IMR-90 (cell line): Measurements from ENCODE around the gene BMPER. TPM values are rescaled to one million over a fixed set of nuclear protein-coding genes. Genes with fewer than 3 reads are reported as not detected.

Experiments
- ATAC-seq: fragments of 200-7000 bp; cut with Tn5 transposase; 2 replicates; pipeline ENCODE4 v1.9.1; 2020; ENCODE audit warnings: low read depth, mild to moderate bottlenecking, moderate library complexity
- BruUV-seq: library from RNA; stranded (reverse); fragments of 400-500 nt; replicated peaks from 2 replicates; lab custom pipeline; 2021; lab: Mats Ljungman, UMichigan
- CTCF ChIA-PET: fragments of 300-600 bp; formaldehyde crosslinking; extraction: SDS; loops from one replicate; lab custom pipeline; 2021; ENCODE audit warnings: antibody characterized with exemption; lab: Yijun Ruan, JAX
- POLR2A ChIA-PET: fragments of 300-600 bp; sonication (Branson Sonifier 250); formaldehyde crosslinking; loops from one replicate; lab custom pipeline; 2022; ENCODE audit warnings: antibody characterized with exemption; ENCODE audit not compliant: unreplicated experiment; lab: Charles Lee
- DNase-seq: peaks from one replicate; pipeline ENCODE4 v3.0.0; 2013
- H2AFZ ChIP-seq: replicated peaks from 2 replicates; pipeline ENCODE3; 2013; ENCODE audit warnings: low read length, mild to moderate bottlenecking; ENCODE audit not compliant: poor library complexity
- H2AK5ac ChIP-seq: 2 replicates; pipeline ENCODE4 v1.6.1; 2013; ENCODE audit warnings: low read depth, low read length, inconsistent platforms
- H2AK9ac ChIP-seq: replicated peaks from 2 replicates; pipeline ENCODE3; 2013; ENCODE audit warnings: mild to moderate bottlenecking, low read depth, low read length, moderate library complexity; ENCODE audit not compliant: poor library complexity
- H2BK120ac ChIP-seq: 2 replicates; pipeline ENCODE4 v1.6.1; 2013; ENCODE audit warnings: low read depth, low read length, inconsistent platforms
- H2BK15ac ChIP-seq: 3 replicates; pipeline ENCODE4 v1.6.1; 2013; ENCODE audit warnings: low read depth, low read length, inconsistent platforms
- H2BK20ac ChIP-seq: 2 replicates; pipeline ENCODE4 v1.6.1; 2013; ENCODE audit warnings: low read depth, mild to moderate bottlenecking, inconsistent platforms, low read length, moderate library complexity
- H2BK5ac ChIP-seq: 2 replicates; pipeline ENCODE4 v1.6.1; 2013; ENCODE audit warnings: mild to moderate bottlenecking, low read depth, low read length, inconsistent platforms; ENCODE audit not compliant: poor library complexity, severe bottlenecking
- H3K14ac ChIP-seq: replicated peaks from 2 replicates; pipeline ENCODE4 v1.6.1; 2013; ENCODE audit warnings: low read depth, low read length, inconsistent platforms
- H3K18ac ChIP-seq: 2 replicates; pipeline ENCODE4 v1.6.1; 2013; ENCODE audit warnings: low read depth, low read length, control low read depth
- H3K23ac ChIP-seq: 2 replicates; pipeline ENCODE4 v1.6.1; 2013; ENCODE audit warnings: low read depth, low read length, inconsistent platforms
- H3K27ac ChIP-seq: 2 replicates; pipeline ENCODE4 v1.5.1; 2013; ENCODE audit warnings: mild to moderate bottlenecking, control low read depth, low read length; ENCODE audit not compliant: insufficient read depth
- H3K27me3 ChIP-seq: 2 replicates; pipeline ENCODE4 v1.6.1; 2013; ENCODE audit warnings: low read length; ENCODE audit not compliant: control insufficient read depth, insufficient read depth
- H3K36me3 ChIP-seq: 2 replicates; pipeline ENCODE4 v1.6.1; 2013; ENCODE audit warnings: low read length, mixed read lengths; ENCODE audit not compliant: control insufficient read depth, insufficient read depth
- H3K4ac ChIP-seq: 2 replicates; pipeline ENCODE4 v1.6.1; 2013; ENCODE audit warnings: low read depth, low read length, inconsistent platforms
- H3K4me1 ChIP-seq: 2 replicates; pipeline ENCODE4 v1.6.1; 2013; ENCODE audit warnings: low read length, mixed read lengths; ENCODE audit not compliant: control insufficient read depth, insufficient read depth
- H3K4me2 ChIP-seq: 2 replicates; pipeline ENCODE4 v1.6.1; 2013; ENCODE audit warnings: low read depth, mild to moderate bottlenecking, control low read depth, low read length, moderate library complexity
- H3K4me3 ChIP-seq: 2 replicates; pipeline ENCODE4 v1.5.1; 2013; ENCODE audit warnings: low read depth, mild to moderate bottlenecking, control low read depth, low read length, moderate library complexity; ENCODE audit not compliant: insufficient read depth
- H3K56ac ChIP-seq: 2 replicates; pipeline ENCODE4 v1.6.1; 2013; ENCODE audit warnings: low read length, inconsistent platforms; ENCODE audit not compliant: insufficient read depth; ENCODE audit errors: extremely low read depth
- H3K79me1 ChIP-seq, 2 experiments: 2 replicates each; pipeline ENCODE4 v1.6.1; 2013; ENCODE audit warnings: low read length in 2 of 2, inconsistent platforms in 1 of 2, low read depth in 1 of 2
- H3K9ac ChIP-seq: 2 replicates; pipeline ENCODE4 v1.6.1; 2013; ENCODE audit warnings: low read depth, low read length, control low read depth
- H3K9me1 ChIP-seq: 2 replicates; pipeline ENCODE4 v1.6.1; 2013; ENCODE audit warnings: low read length, inconsistent platforms; ENCODE audit not compliant: insufficient read depth
- H3K9me3 ChIP-seq: 2 replicates; pipeline ENCODE4 v1.6.1; 2013; ENCODE audit warnings: low read length; ENCODE audit not compliant: control insufficient read depth, insufficient read depth
- H4K20me1 ChIP-seq: 2 replicates; pipeline ENCODE4 v1.6.1; 2013; ENCODE audit warnings: low read length, inconsistent platforms; ENCODE audit not compliant: insufficient read depth
- H4K5ac ChIP-seq: 2 replicates; pipeline ENCODE4 v1.6.1; 2013; ENCODE audit warnings: mild to moderate bottlenecking, low read depth, low read length, control low read depth
- H4K8ac ChIP-seq, 2 experiments: 2 replicates each; pipeline ENCODE4 v1.6.1; 2013; ENCODE audit warnings: low read depth in 2 of 2, low read length in 2 of 2, control low read depth in 1 of 2, inconsistent platforms in 1 of 2
- H4K91ac ChIP-seq: 2 replicates; pipeline ENCODE4 v1.6.1; 2013; ENCODE audit warnings: low read depth, low read length, inconsistent platforms; ENCODE audit not compliant: insufficient read depth
- BHLHE40 ChIP-seq: fragments of 150-350 bp; IDR thresholded peaks from 2 replicates; pipeline ENCODE4 v1.6.1; 2016; ENCODE audit warnings: mild to moderate bottlenecking, low read depth, low read length
- MAFK ChIP-seq: IDR thresholded peaks from 2 replicates; pipeline ENCODE4 v1.6.1; 2012; ENCODE audit warnings: low read depth, low read length, improper control_type of control experiment
- MAZ ChIP-seq: IDR thresholded peaks from 2 replicates; pipeline ENCODE4 v1.6.1; 2012; ENCODE audit warnings: low read depth, mild to moderate bottlenecking, low read length, improper control_type of control experiment, moderate library complexity, borderline replicate concordance
- MXI1 ChIP-seq: IDR thresholded peaks from 2 replicates; pipeline ENCODE4 v1.6.1; 2012; ENCODE audit warnings: low read depth, mild to moderate bottlenecking, low read length, moderate library complexity, borderline replicate concordance
- NFE2L2 ChIP-seq: fragments of 150-350 bp; IDR thresholded peaks from 2 replicates; pipeline ENCODE4 v1.6.1; 2016; ENCODE audit warnings: low read depth, mild to moderate bottlenecking, low read length
- POLR2A ChIP-seq: IDR thresholded peaks from 2 replicates; pipeline ENCODE4 v1.6.1; 2012; ENCODE audit warnings: mild to moderate bottlenecking, low read depth, low read length
- RAD21 ChIP-seq: IDR thresholded peaks from 2 replicates; pipeline ENCODE4 v1.6.1; 2012; ENCODE audit warnings: low read length, improper control_type of control experiment
- RCOR1 ChIP-seq: IDR thresholded peaks from 2 replicates; pipeline ENCODE4 v1.6.1; 2012; ENCODE audit warnings: mild to moderate bottlenecking, low read length, improper control_type of control experiment; ENCODE audit not compliant: insufficient replicate concordance
- WGBS, 2 experiments: methylation state at CpG; one replicate each; pipeline versions ENCODE4 v1.1.5 to v1.1.7; 2013; ENCODE audit warnings: missing lambda C conversion rate in 2 of 2; ENCODE audit not compliant: insufficient read length in 1 of 2; ENCODE audit errors: extremely low coverage in 2 of 2; 5-methylcytosine and 5-hydroxymethylcytosine counted together
- dilution Hi-C: fragments of 300-500 bp; cut with HindIII; formaldehyde crosslinking; loops from one replicate; pipeline ENCODE4 v1.14.3; 2018; ENCODE audit warnings: low sequenced_read_pairs; ENCODE audit not compliant: unreplicated experiment
- in situ Hi-C: fragments of 300-500 bp; cut with MboI; formaldehyde crosslinking; loops from 3 replicates; pipeline ENCODE4 v1.14.3; 2019; ENCODE audit warnings: low sequenced_read_pairs, inconsistent platforms, mixed read lengths
- intact Hi-C: fragments of 100-400 bp; cut with micrococcal nuclease; formaldehyde crosslinking; loops from 2 replicates; pipeline ENCODE4 v1.10.0; 2022
- polyA plus RNA-seq, 3 experiments: library from polyadenylated mRNA; depleted of rRNA; stranded (reverse); fragments of >200 nt; gene quantifications; 2 replicates each; pipeline ENCODE4 v1.2.3, GENCODE V29; 2012; ENCODE audit warnings: low replicate concordance in 1 of 3
- total RNA-seq: library from RNA; depleted of rRNA; stranded (reverse); fragments of >200 nt; gene quantifications from 2 replicates; pipeline ENCODE4 v1.2.3, GENCODE V29; 2012
- TF ChIP-seq, protein P1 (sequence below): fragments of 150-350 bp; IDR thresholded peaks from 2 replicates; pipeline ENCODE4 v1.6.1; 2016; ENCODE audit warnings: low read depth, mild to moderate bottlenecking, low read length, moderate library complexity, borderline replicate concordance
- TF ChIP-seq, protein P2 (sequence below): conservative IDR thresholded peaks from 2 replicates; pipeline ENCODE4 v1.5.1; 2012; ENCODE audit warnings: mild to moderate bottlenecking, low read depth, low read length, improper control_type of control experiment
- TF ChIP-seq, protein P3 (sequence below): fragments of 150-350 bp; IDR thresholded peaks from 2 replicates; pipeline ENCODE4 v1.6.1; 2017; ENCODE audit warnings: mild to moderate bottlenecking, antibody characterized with exemption, low read length, low read depth

Gene BMPER
- total and polyA plus RNA-seq, 2 of the 4 experiments (the other 2 are of a cell fraction), result 6.2 to 7.9 TPM

DNA sequence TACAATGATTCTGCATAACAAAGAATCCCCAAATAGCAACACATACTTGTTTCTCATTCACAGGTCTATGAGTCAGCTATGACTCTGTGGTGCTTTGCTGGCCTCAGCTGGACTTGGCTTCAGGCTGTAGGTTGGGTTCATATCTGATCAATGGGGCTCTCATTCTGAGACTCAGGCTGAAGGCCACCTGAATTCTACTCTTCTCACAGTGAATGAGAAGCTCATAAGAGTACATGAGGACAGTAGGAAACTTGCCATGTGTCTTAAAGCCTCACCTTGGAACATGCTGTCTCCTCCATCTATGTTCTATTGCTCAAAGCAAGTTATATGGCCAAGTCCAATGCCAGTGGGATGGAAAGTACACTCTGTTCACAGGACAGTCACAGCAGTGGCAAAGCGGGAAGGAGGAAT, 292.9 kb downstream of the BMPER start:
- ChIA-PET POLR2A (no interaction called here), CTCF (no interaction called here)
- no peak overlapping the region for H3K18ac ChIP-seq
- no peak overlapping the region for H4K8ac ChIP-seq
- H2AK5ac ChIP-seq, result no peak overlapping the region
- no peak overlapping the region for H4K5ac ChIP-seq
- no peak overlapping the region for H2BK5ac ChIP-seq
- DNase-seq (no peak), ATAC-seq (no peak)
- H3K56ac ChIP-seq, result no peak overlapping the region; the same call in 1 of the 2 replicates
- H3K9me3 ChIP-seq, result 0 out of 2 replicates have a peak, but pooled peaks cover 2% of the 10 kb centered on the region
- TF ChIP-seq MAZ, result no peak
- no peak for TF ChIP-seq MAFK
- no peak for TF ChIP-seq RCOR1
- TF ChIP-seq, protein P1, sequence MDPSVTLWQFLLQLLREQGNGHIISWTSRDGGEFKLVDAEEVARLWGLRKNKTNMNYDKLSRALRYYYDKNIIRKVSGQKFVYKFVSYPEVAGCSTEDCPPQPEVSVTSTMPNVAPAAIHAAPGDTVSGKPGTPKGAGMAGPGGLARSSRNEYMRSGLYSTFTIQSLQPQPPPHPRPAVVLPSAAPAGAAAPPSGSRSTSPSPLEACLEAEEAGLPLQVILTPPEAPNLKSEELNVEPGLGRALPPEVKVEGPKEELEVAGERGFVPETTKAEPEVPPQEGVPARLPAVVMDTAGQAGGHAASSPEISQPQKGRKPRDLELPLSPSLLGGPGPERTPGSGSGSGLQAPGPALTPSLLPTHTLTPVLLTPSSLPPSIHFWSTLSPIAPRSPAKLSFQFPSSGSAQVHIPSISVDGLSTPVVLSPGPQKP, result no peak
- no peak for TF ChIP-seq MXI1
- TF ChIP-seq, protein P2, sequence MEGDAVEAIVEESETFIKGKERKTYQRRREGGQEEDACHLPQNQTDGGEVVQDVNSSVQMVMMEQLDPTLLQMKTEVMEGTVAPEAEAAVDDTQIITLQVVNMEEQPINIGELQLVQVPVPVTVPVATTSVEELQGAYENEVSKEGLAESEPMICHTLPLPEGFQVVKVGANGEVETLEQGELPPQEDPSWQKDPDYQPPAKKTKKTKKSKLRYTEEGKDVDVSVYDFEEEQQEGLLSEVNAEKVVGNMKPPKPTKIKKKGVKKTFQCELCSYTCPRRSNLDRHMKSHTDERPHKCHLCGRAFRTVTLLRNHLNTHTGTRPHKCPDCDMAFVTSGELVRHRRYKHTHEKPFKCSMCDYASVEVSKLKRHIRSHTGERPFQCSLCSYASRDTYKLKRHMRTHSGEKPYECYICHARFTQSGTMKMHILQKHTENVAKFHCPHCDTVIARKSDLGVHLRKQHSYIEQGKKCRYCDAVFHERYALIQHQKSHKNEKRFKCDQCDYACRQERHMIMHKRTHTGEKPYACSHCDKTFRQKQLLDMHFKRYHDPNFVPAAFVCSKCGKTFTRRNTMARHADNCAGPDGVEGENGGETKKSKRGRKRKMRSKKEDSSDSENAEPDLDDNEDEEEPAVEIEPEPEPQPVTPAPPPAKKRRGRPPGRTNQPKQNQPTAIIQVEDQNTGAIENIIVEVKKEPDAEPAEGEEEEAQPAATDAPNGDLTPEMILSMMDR, result no peak
- TF ChIP-seq RAD21, result no peak
- TF ChIP-seq, protein P3, sequence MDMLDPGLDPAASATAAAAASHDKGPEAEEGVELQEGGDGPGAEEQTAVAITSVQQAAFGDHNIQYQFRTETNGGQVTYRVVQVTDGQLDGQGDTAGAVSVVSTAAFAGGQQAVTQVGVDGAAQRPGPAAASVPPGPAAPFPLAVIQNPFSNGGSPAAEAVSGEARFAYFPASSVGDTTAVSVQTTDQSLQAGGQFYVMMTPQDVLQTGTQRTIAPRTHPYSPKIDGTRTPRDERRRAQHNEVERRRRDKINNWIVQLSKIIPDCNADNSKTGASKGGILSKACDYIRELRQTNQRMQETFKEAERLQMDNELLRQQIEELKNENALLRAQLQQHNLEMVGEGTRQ, result no peak
- TF ChIP-seq POLR2A, result no peak
- TF ChIP-seq BHLHE40, result no peak
- no peak for TF ChIP-seq NFE2L2
- no peak overlapping the region for H4K91ac ChIP-seq
- H2BK15ac ChIP-seq, result no peak overlapping the region
- no peak overlapping the region for H2AFZ ChIP-seq
- no peak overlapping the region for H2BK20ac ChIP-seq
- H3K4ac ChIP-seq, result no peak overlapping the region
- no CpG with 5 or more reads among the region's 1 CpG for WGBS, 2 experiments
- H3K36me3 ChIP-seq, result no peaks in the 10 kb centered on the region
- H2BK120ac ChIP-seq, result no peak overlapping the region
- H3K4me1 ChIP-seq, result no peaks in the 10 kb centered on the region
- no peak overlapping the region for H3K23ac ChIP-seq
- no peak overlapping the region for H3K4me3 ChIP-seq
- in situ Hi-C loops, result no loop called here
- no peaks in the 10 kb centered on the region for H3K9me1 ChIP-seq
- no peak overlapping the region for H3K27ac ChIP-seq
- intact Hi-C loops, result no loop called here
- H3K9ac ChIP-seq, result no peak overlapping the region
- H3K79me1 ChIP-seq, result no peaks in the 10 kb centered on the region
- H4K20me1 ChIP-seq, result no peaks in the 10 kb centered on the region
- H2AK9ac ChIP-seq, result no peak overlapping the region
- dilution Hi-C loops, result no loop called here
- no peak overlapping the region for H3K4me2 ChIP-seq
- no peaks in the 10 kb centered on the region for H3K27me3 ChIP-seq
- no TSS peak for BruUV-seq
- no peak overlapping the region for H3K14ac ChIP-seq
